HepG2 (cell line): ENCODE results near the gene U2AF1L4. TPM values are rescaled to one million over a fixed set of nuclear protein-coding genes. Genes with fewer than 3 reads are reported as not detected.
A peak's percentile ranks its signal among the peaks of the same experiment; 100 is the strongest.

Source experiments
- CREB1 ChIP-seq, 2 experiments: fragments of 450-650 bp in 1 of 2; IDR thresholded peaks; 2 replicates each; pipeline ENCODE4 v1.6.1; 2016 to 2017; ENCODE audit warnings: control low read depth in 1 of 2, mild to moderate bottlenecking in 1 of 2, missing compliant biosample characterization in 1 of 2, missing genetic modification characterization in 1 of 2
- DNMT3B ChIP-seq: conservative IDR thresholded peaks from 2 replicates; pipeline ENCODE4 v1.6.1; 2016; ENCODE audit warnings: missing biosample characterization, control low read depth
- GMEB1 ChIP-seq: sonication (generic); formaldehyde crosslinking; IDR thresholded peaks from 2 replicates; pipeline ENCODE4 v1.5.1; 2020; ENCODE audit warnings: missing genetic modification reagents, mild to moderate bottlenecking, borderline replicate concordance
- PHF8 ChIP-seq: sonication (generic); formaldehyde crosslinking; IDR thresholded peaks from 2 replicates; pipeline ENCODE4 v1.5.0; 2020; ENCODE audit warnings: missing genetic modification reagents
- POLR2A ChIP-seq, 2 experiments: IDR thresholded peaks; 2 replicates each; pipeline ENCODE4 v1.6.1; 2011; ENCODE audit warnings: low read depth in 2 of 2, low read length in 2 of 2, mild to moderate bottlenecking in 1 of 2, moderate library complexity in 1 of 2; ENCODE audit not compliant: insufficient read depth in 1 of 2
- TBX3 ChIP-seq: fragments of 450-650 bp; IDR thresholded peaks from 2 replicates; pipeline ENCODE4 v1.6.1; 2017; ENCODE audit warnings: antibody characterized with exemption, mild to moderate bottlenecking, inconsistent platforms, borderline replicate concordance
- ZKSCAN1 ChIP-seq: fragments of 150-350 bp; IDR thresholded peaks from 2 replicates; pipeline ENCODE4 v1.6.1; 2014; ENCODE audit warnings: low read length
- ZNF280D ChIP-seq: sonication (generic); formaldehyde crosslinking; IDR thresholded peaks from 2 replicates; pipeline ENCODE4 v1.5.1; 2020; ENCODE audit warnings: mild to moderate bottlenecking, missing genetic modification reagents
- ZNF333 ChIP-seq: sonication (generic); formaldehyde crosslinking; IDR thresholded peaks from 2 replicates; pipeline ENCODE4 v1.4.0; 2020; ENCODE audit warnings: mild to moderate bottlenecking, missing genetic modification reagents, borderline replicate concordance
- ZNF7 ChIP-seq: IDR thresholded peaks from 2 replicates; pipeline ENCODE4 v1.6.1; 2016; ENCODE audit warnings: missing biosample characterization, missing genetic modification reagents
- polyA plus RNA-seq, 8 experiments: library from polyadenylated mRNA; depleted of rRNA in 3 of 8; stranded (reverse) in 7 of 8; unstranded in 1 of 8; fragments of >200 nt; fragmentation: Illumina TruSeq in 4 of 8; extraction: Trizol in 4 of 8; gene quantifications; 2 replicates each; pipeline versions ENCODE4 v1.2.1 to v1.2.3, GENCODE V29; 2011 to 2016; ENCODE audit warnings: low read depth in 4 of 8, missing spikeins in 1 of 8, mixed read lengths in 1 of 8; ENCODE audit not compliant: insufficient read depth in 1 of 8
- total RNA-seq, 5 experiments: library from RNA; depleted of rRNA; stranded (reverse); fragments of >200 nt; fragmentation: Illumina TruSeq; extraction: Trizol; gene quantifications; 2 replicates each; pipeline ENCODE4 v1.2.3, GENCODE V29; 2016; ENCODE audit warnings: low read depth in 1 of 5
- TF ChIP-seq, protein P1 (sequence below): sonication (generic); formaldehyde crosslinking; IDR thresholded peaks from 2 replicates; pipeline ENCODE4 v1.4.0; 2020; ENCODE audit warnings: missing genetic modification reagents, borderline replicate concordance
- TF ChIP-seq, protein P2 (sequence below): sonication (generic); formaldehyde crosslinking; IDR thresholded peaks from 2 replicates; pipeline ENCODE4 v1.4.0; 2020; ENCODE audit warnings: missing genetic modification reagents
- TF ChIP-seq, protein P3 (sequence below): sonication (generic); formaldehyde crosslinking; IDR thresholded peaks from 2 replicates; pipeline ENCODE4 v1.4.0; 2020; ENCODE audit warnings: missing genetic modification reagents; ENCODE audit errors: not compliant biosample characterization

The U2AF1L4 gene
- total and polyA plus RNA-seq, 2 of the 13 experiments (the other 11 are each of a cell fraction or from before 2014, with no cell fraction given): 7.9 to 15.4 TPM

GRCh38 chr19:35716801-35717664, 28.2 kb downstream of the U2AF1L4 start (continued):
- TF ChIP-seq CREB1 (IDR thresholded peaks at IDR 0.05) (no peak), CREB1 (CRISPR knock-in tag; IDR thresholded peaks at IDR 0.05) (peak; percentile 92), TBX3 (peak; percentile 29; the same call in 1 of the 2 replicates), ZNF280D (CRISPR knock-in tag) (no peak; the same call in 1 of the 2 replicates), ZNF7 (CRISPR knock-in tag) (no peak), ZNF333 (peak; percentile 18; the same call in 1 of the 2 replicates), POLR2A (IDR thresholded peaks at IDR 0.05; ENCODE audit: insufficient read depth in 1 of 2, low read depth in 2 of 2, low read length in 2 of 2) (peak; percentile 29 to 69; a peak in 3 of 4 replicates), GMEB1 (CRISPR knock-in tag) (peak; percentile 91), DNMT3B (CRISPR knock-in tag) (no peak), PHF8 (CRISPR knock-in tag) (peak; percentile 41), ZKSCAN1 (peak; percentile 26; the same call in 1 of the 2 replicates)
- TF ChIP-seq, protein P1, sequence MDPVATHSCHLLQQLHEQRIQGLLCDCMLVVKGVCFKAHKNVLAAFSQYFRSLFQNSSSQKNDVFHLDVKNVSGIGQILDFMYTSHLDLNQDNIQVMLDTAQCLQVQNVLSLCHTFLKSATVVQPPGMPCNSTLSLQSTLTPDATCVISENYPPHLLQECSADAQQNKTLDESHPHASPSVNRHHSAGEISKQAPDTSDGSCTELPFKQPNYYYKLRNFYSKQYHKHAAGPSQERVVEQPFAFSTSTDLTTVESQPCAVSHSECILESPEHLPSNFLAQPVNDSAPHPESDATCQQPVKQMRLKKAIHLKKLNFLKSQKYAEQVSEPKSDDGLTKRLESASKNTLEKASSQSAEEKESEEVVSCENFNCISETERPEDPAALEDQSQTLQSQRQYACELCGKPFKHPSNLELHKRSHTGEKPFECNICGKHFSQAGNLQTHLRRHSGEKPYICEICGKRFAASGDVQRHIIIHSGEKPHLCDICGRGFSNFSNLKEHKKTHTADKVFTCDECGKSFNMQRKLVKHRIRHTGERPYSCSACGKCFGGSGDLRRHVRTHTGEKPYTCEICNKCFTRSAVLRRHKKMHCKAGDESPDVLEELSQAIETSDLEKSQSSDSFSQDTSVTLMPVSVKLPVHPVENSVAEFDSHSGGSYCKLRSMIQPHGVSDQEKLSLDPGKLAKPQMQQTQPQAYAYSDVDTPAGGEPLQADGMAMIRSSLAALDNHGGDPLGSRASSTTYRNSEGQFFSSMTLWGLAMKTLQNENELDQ (CRISPR knock-in tag): no peak
- TF ChIP-seq, protein P2, sequence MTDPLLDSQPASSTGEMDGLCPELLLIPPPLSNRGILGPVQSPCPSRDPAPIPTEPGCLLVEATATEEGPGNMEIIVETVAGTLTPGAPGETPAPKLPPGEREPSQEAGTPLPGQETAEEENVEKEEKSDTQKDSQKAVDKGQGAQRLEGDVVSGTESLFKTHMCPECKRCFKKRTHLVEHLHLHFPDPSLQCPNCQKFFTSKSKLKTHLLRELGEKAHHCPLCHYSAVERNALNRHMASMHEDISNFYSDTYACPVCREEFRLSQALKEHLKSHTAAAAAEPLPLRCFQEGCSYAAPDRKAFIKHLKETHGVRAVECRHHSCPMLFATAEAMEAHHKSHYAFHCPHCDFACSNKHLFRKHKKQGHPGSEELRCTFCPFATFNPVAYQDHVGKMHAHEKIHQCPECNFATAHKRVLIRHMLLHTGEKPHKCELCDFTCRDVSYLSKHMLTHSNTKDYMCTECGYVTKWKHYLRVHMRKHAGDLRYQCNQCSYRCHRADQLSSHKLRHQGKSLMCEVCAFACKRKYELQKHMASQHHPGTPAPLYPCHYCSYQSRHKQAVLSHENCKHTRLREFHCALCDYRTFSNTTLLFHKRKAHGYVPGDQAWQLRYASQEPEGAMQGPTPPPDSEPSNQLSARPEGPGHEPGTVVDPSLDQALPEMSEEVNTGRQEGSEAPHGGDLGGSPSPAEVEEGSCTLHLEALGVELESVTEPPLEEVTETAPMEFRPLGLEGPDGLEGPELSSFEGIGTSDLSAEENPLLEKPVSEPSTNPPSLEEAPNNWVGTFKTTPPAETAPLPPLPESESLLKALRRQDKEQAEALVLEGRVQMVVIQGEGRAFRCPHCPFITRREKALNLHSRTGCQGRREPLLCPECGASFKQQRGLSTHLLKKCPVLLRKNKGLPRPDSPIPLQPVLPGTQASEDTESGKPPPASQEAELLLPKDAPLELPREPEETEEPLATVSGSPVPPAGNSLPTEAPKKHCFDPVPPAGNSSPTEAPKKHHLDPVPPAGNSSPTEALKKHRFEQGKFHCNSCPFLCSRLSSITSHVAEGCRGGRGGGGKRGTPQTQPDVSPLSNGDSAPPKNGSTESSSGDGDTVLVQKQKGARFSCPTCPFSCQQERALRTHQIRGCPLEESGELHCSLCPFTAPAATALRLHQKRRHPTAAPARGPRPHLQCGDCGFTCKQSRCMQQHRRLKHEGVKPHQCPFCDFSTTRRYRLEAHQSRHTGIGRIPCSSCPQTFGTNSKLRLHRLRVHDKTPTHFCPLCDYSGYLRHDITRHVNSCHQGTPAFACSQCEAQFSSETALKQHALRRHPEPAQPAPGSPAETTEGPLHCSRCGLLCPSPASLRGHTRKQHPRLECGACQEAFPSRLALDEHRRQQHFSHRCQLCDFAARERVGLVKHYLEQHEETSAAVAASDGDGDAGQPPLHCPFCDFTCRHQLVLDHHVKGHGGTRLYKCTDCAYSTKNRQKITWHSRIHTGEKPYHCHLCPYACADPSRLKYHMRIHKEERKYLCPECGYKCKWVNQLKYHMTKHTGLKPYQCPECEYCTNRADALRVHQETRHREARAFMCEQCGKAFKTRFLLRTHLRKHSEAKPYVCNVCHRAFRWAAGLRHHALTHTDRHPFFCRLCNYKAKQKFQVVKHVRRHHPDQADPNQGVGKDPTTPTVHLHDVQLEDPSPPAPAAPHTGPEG: peak; percentile 92
- TF ChIP-seq, protein P3, sequence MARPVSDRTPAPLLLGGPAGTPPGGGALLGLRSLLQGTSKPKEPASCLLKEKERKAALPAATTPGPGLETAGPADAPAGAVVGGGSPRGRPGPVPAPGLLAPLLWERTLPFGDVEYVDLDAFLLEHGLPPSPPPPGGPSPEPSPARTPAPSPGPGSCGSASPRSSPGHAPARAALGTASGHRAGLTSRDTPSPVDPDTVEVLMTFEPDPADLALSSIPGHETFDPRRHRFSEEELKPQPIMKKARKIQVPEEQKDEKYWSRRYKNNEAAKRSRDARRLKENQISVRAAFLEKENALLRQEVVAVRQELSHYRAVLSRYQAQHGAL: no peak
